ENCODE data around the gene GRAMD1C.

GRAMD1C gene

DNA sequence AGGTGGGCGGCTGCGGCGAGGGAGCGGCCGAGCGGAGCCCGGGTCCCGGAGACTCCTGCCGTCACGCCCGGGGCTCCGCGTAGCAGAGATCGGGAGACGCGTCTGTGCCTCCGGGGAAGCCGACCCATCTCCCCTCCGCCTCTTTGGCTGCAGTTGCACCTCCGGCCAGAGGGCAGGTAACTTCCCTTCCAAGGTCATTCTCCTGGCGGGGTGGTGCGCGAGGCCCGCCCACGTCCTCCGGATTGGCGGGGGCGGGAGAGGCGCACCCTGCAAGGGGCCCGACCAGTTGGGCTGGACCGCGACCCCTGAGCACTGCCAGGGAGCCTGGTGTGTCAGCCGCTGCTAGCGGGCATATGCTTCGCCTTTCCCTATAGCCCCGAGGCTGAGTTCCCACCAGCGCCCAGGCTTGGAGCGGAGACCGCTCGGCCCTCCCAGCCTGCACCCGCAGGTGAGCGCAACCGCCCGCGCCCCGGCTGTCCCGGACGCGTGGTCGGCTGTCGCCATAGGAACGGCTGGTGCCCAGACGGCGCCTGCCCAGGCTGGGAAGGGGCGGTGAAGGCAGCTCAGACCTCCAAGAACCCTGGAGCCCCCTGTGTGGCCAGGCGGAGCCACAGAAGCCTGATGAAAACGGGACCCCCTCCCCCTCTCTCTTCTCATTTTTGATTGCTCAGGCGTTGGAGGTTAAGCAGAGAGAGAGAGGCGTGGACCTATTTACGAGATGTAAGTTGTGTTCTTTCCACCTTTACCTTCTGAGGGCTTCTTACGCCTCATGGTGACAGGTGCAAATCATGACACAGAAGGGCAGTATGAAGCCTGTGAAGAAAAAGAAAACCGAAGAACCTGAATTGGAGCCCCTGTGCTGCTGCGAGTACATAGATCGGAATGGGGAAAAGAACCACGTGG is 109.7 kb downstream of the GRAMD1C start:
- H3K4me3 ChIP-seq (ENCODE audit: low read depth, low read length), result peak overlapping the region; percentile 64
- TF ChIP-seq, protein P1, sequence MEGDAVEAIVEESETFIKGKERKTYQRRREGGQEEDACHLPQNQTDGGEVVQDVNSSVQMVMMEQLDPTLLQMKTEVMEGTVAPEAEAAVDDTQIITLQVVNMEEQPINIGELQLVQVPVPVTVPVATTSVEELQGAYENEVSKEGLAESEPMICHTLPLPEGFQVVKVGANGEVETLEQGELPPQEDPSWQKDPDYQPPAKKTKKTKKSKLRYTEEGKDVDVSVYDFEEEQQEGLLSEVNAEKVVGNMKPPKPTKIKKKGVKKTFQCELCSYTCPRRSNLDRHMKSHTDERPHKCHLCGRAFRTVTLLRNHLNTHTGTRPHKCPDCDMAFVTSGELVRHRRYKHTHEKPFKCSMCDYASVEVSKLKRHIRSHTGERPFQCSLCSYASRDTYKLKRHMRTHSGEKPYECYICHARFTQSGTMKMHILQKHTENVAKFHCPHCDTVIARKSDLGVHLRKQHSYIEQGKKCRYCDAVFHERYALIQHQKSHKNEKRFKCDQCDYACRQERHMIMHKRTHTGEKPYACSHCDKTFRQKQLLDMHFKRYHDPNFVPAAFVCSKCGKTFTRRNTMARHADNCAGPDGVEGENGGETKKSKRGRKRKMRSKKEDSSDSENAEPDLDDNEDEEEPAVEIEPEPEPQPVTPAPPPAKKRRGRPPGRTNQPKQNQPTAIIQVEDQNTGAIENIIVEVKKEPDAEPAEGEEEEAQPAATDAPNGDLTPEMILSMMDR (IDR thresholded peaks at IDR 0.05; ENCODE audit: low read depth, low read length), result no peak

DNA sequence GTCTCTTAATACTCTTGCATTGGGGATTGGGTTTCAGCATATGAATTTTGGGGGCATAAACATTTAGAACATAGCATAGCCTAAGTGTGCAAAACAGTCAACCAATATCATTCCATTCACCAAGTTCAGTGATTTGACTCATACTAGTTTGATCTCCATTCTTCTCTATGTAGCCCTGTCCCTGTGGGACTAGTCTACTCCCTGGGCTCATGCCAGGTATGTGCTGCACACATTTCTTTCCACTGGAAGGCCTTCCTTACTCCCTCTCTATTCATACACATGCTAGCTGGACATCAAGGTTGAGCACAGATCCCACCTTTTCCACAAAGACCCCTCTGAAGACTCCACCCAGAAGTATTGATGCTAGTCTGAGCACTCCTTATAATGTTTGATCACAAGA is 114.3 kb downstream of the GRAMD1C start:
- TF ChIP-seq, protein P1 (IDR thresholded peaks at IDR 0.05; ENCODE audit: low read depth, low read length), result no peak
- no peak overlapping the region for H3K4me3 ChIP-seq (ENCODE audit: low read depth, low read length)

DNA sequence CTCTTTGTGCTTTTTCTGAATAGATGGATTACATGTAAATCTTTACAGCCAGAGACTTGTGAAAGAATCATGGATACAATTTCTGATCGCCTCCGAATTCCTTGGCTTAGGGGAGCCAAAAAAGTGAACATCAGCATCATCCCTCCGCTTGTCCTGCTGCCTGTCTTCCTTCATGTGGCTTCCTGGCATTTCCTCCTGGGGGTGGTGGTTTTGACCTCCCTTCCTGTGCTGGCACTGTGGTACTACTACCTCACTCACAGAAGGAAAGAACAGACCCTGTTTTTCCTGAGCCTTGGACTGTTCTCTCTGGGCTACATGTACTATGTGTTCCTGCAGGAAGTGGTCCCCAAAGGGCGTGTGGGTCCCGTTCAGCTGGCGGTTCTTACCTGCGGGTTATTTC is 115.1 kb downstream of the GRAMD1C start:
- TF ChIP-seq, protein P1 (IDR thresholded peaks at IDR 0.05; ENCODE audit: low read depth, low read length), result no peak
- no peak overlapping the region for H3K4me3 ChIP-seq (ENCODE audit: low read depth, low read length)

- TF ChIP-seq, protein P1 (IDR thresholded peaks at IDR 0.05; ENCODE audit: low read depth, low read length), result no peak
Measured at GRCh38 chr3:113954091-113954685, 115.6 kb downstream of the GRAMD1C start.

GRCh38 chr3:113963879-113964278 is 125.3 kb downstream of the GRAMD1C start:
- TF ChIP-seq, protein P1 (IDR thresholded peaks at IDR 0.05; ENCODE audit: low read depth, low read length), result no peak
- H3K4me3 ChIP-seq (ENCODE audit: low read depth, low read length), result no peak overlapping the region

More at GRCh38 chr3:113954091-113954685, 115.6 kb downstream of the GRAMD1C start:
- no peak overlapping the region for H3K4me3 ChIP-seq (ENCODE audit: low read depth, low read length)

- TF ChIP-seq, protein P1 (IDR thresholded peaks at IDR 0.05; ENCODE audit: low read depth, low read length), result no peak
- H3K4me3 ChIP-seq (ENCODE audit: low read depth, low read length), result no peak overlapping the region
Measured at GRCh38 chr3:113966172-113966571, 127.6 kb downstream of the GRAMD1C start.

GRCh38 chr3:113968986-113969385 is 130.4 kb downstream of the GRAMD1C start:
- H3K4me3 ChIP-seq (ENCODE audit: low read depth, low read length), result no peak overlapping the region
- TF ChIP-seq, protein P1 (IDR thresholded peaks at IDR 0.05; ENCODE audit: low read depth, low read length), result no peak

All from WI38 (cell line).